Smooth muscle cell (in vitro differentiated cells): Measurements from ENCODE around the gene CCNK. TPM values are rescaled to one million over a fixed set of nuclear protein-coding genes. Genes with fewer than 3 reads are reported as not detected.

Experiments
- DNase-seq: peaks from one replicate; lab custom pipeline; 2025; ENCODE audit not compliant: unreplicated experiment; lab: John Stamatoyannopoulos, UW
- H2AFZ ChIP-seq: fragments of 200-600 bp; sonication (generic); 2 replicates; pipeline ENCODE4 v1.6.0; 2016; ENCODE audit warnings: antibody characterized with exemption, low read depth, mild to moderate bottlenecking
- H3F3A ChIP-seq: fragments of 200-600 bp; sonication (generic); 2 replicates; pipeline ENCODE4 v1.6.0; 2017; ENCODE audit warnings: antibody characterized with exemption, low read depth
- H3K27ac ChIP-seq: fragments of 200-600 bp; sonication (generic); 2 replicates; pipeline ENCODE4 v1.5.1; 2016; ENCODE audit warnings: low read depth, mild to moderate bottlenecking
- H3K27me3 ChIP-seq: fragments of 200-600 bp; sonication (generic); 2 replicates; pipeline ENCODE4 v1.6.1; 2016; ENCODE audit warnings: low read depth, mild to moderate bottlenecking
- H3K36me3 ChIP-seq: fragments of 200-600 bp; sonication (generic); 2 replicates; pipeline ENCODE4 v1.5.1; 2016; ENCODE audit warnings: low read depth
- H3K4me1 ChIP-seq: fragments of 200-600 bp; sonication (generic); 2 replicates; pipeline ENCODE4 v1.5.1; 2016; ENCODE audit warnings: low read depth
- H3K4me2 ChIP-seq: fragments of 200-600 bp; sonication (generic); 2 replicates; pipeline ENCODE4 v1.6.0; 2016; ENCODE audit warnings: mild to moderate bottlenecking
- H3K4me3 ChIP-seq: fragments of 200-600 bp; sonication (generic); 2 replicates; pipeline ENCODE4 v1.5.1; 2016; ENCODE audit warnings: mild to moderate bottlenecking
- H3K79me2 ChIP-seq: fragments of 200-600 bp; sonication (generic); 2 replicates; pipeline ENCODE4 v1.6.0; 2016; ENCODE audit warnings: low read depth, mild to moderate bottlenecking
- H3K9ac ChIP-seq: fragments of 200-600 bp; sonication (generic); 2 replicates; pipeline ENCODE4 v1.6.0; 2016; ENCODE audit warnings: low read depth
- H3K9me3 ChIP-seq: fragments of 200-600 bp; sonication (generic); replicated peaks from 2 replicates; pipeline ENCODE4 v1.5.1; 2016; ENCODE audit warnings: low read depth
- H4K20me1 ChIP-seq: fragments of 200-600 bp; sonication (generic); 2 replicates; pipeline ENCODE4 v1.6.0; 2016; ENCODE audit warnings: low read depth
- WGBS: methylation state at CpG from one replicate; pipeline ENCODE4 v1.1.7; 2016; ENCODE audit warnings: low lambda C conversion rate; 5-methylcytosine and 5-hydroxymethylcytosine counted together
- polyA plus RNA-seq: library from polyadenylated mRNA; unstranded; fragments of >200 nt; fragmentation: Nextera tagmentation; extraction: Ambion mirVana; gene quantifications from 2 replicates; pipeline ENCODE4 v1.2.1, GENCODE V29; 2016
- total RNA-seq: library from RNA; depleted of rRNA; stranded (reverse); fragments of >200 nt; gene quantifications from 2 replicates; pipeline ENCODE4 v1.2.3, GENCODE V29; 2014
- TF ChIP-seq, protein P1 (sequence below): fragments of 200-600 bp; sonication (generic); IDR thresholded peaks from 2 replicates; pipeline ENCODE4 v1.5.1; 2017; ENCODE audit warnings: borderline replicate concordance, mild to moderate bottlenecking, antibody characterized with exemption; ENCODE audit not compliant: insufficient read depth, poor library complexity, severe bottlenecking

Gene CCNK
- total and polyA plus RNA-seq, 2 experiments from 2014 or later: 14.6 to 32.9 TPM

DNA sequence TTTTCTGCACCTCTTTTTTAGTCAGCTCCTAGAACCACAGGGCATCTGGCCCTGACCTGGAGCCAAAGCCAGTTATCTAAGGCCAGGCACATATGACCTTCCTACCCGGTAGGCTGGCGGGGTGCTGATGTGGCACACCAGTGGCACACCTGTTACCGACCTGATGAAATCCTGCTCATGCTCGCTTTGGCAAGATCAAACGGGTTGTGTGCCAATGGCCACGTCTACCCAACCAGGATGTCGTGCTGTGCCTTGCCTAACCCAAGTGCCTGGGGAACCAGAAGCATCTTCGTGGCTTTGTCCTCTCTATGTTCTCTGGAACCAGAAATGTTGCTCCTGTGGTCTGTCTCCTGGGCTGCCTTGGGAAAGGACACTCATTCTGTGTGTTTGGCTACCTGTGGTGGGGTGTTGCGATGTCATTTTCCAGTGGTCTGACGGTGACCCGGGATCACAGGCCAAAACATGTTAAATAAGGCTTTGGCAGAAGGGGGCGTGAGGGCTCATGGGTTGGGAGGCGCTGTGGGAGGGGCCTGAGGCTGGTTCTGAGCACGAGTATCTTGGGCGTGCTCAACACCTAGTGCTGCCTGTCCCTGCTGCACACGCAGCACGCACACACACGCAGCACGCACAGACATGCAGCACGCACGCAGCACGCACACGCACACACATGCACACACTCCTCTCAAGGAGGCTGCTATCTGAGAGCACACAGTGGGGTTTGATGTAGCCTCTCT is 27.9 kb downstream of the CCNK start:
- peaks cover 6% of the 10 kb centered on the region for H3K36me3 ChIP-seq
- no peak overlapping the region for H3K4me2 ChIP-seq
- no peaks in the 10 kb centered on the region for H3K79me2 ChIP-seq
- H3K27ac ChIP-seq: no peak overlapping the region
- no peak overlapping the region for H3K4me3 ChIP-seq
- no peaks in the 10 kb centered on the region for H3K4me1 ChIP-seq
- H3K27me3 ChIP-seq: no peaks in the 10 kb centered on the region
- no peak overlapping the region for H2AFZ ChIP-seq
- H3K9me3 ChIP-seq: no peaks in the 10 kb centered on the region
- 92% methylated on average over 22 of the region's 23 CpGs for WGBS
- H4K20me1 ChIP-seq: peaks cover 29% of the 10 kb centered on the region
- TF ChIP-seq, protein P1, sequence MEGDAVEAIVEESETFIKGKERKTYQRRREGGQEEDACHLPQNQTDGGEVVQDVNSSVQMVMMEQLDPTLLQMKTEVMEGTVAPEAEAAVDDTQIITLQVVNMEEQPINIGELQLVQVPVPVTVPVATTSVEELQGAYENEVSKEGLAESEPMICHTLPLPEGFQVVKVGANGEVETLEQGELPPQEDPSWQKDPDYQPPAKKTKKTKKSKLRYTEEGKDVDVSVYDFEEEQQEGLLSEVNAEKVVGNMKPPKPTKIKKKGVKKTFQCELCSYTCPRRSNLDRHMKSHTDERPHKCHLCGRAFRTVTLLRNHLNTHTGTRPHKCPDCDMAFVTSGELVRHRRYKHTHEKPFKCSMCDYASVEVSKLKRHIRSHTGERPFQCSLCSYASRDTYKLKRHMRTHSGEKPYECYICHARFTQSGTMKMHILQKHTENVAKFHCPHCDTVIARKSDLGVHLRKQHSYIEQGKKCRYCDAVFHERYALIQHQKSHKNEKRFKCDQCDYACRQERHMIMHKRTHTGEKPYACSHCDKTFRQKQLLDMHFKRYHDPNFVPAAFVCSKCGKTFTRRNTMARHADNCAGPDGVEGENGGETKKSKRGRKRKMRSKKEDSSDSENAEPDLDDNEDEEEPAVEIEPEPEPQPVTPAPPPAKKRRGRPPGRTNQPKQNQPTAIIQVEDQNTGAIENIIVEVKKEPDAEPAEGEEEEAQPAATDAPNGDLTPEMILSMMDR: no peak
- H3F3A ChIP-seq: peaks cover 8% of the 10 kb centered on the region
- no peak for DNase-seq
- no peak overlapping the region for H3K9ac ChIP-seq

GRCh38 chr14:99509871-99510555 is 28.8 kb downstream of the CCNK start:
- TF ChIP-seq, protein P1: no peak
- no peak overlapping the region for H3K9ac ChIP-seq
- H3K4me2 ChIP-seq: no peak overlapping the region
- peaks cover 8% of the 10 kb centered on the region for H3F3A ChIP-seq
- no peaks in the 10 kb centered on the region for H3K79me2 ChIP-seq
- H3K27ac ChIP-seq: no peak overlapping the region
- H3K9me3 ChIP-seq: no peaks in the 10 kb centered on the region
- H2AFZ ChIP-seq: no peak overlapping the region
- 96% methylated on average over 10 of the region's 27 CpGs for WGBS
- peaks cover 29% of the 10 kb centered on the region for H4K20me1 ChIP-seq
- H3K4me3 ChIP-seq: no peak overlapping the region
- no peaks in the 10 kb centered on the region for H3K27me3 ChIP-seq
- H3K36me3 ChIP-seq: peaks cover 3% of the 10 kb centered on the region
- H3K4me1 ChIP-seq: no peaks in the 10 kb centered on the region
- DNase-seq: no peak

- H3K9me3 ChIP-seq: no peaks in the 10 kb centered on the region
- no peaks in the 10 kb centered on the region for H3K27me3 ChIP-seq
- H3F3A ChIP-seq: peaks cover 8% of the 10 kb centered on the region
- no peak overlapping the region for H3K4me2 ChIP-seq
- H3K9ac ChIP-seq: no peak overlapping the region
- peaks cover 29% of the 10 kb centered on the region for H4K20me1 ChIP-seq
- H3K36me3 ChIP-seq: peaks cover 3% of the 10 kb centered on the region
- 97% methylated on average over 10 of the region's 15 CpGs for WGBS
- H3K4me3 ChIP-seq: no peak overlapping the region
- TF ChIP-seq, protein P1: no peak
- no peak overlapping the region for H3K27ac ChIP-seq
- no peaks in the 10 kb centered on the region for H3K79me2 ChIP-seq
- H3K4me1 ChIP-seq: no peaks in the 10 kb centered on the region
- DNase-seq: no peak
- no peak overlapping the region for H2AFZ ChIP-seq
These were observed 29.4 kb downstream of the CCNK start for GRCh38 chr14:99510556-99511139.
